Activated naive CD4-positive, alpha-beta T cell treated with anti-CD3 and anti-CD28 coated beads, Interleukin-2, amount 10 ng/mL, durations not matched to agents 7 days and 5 days (primary cell): ENCODE data around the gene ZSCAN20.

ENCODE experiments used
- CTCF ChIA-PET: fragments of 350-600 bp; sonication (Branson Sonifier 250); formaldehyde crosslinking; loops from one replicate; lab custom pipeline; 2021; ENCODE audit warnings: antibody characterized with exemption; lab: Charles Lee
- DNase-seq: peaks from one replicate; pipeline ENCODE4 v3.0.0-alpha.2; 2020
- H3K27ac Mint-ChIP-seq: one replicate; pipeline ENCODE4 v1.8.0; 2021; ENCODE audit warnings: mild to moderate bottlenecking, moderate library complexity, mixed read lengths
- H3K27me3 Mint-ChIP-seq: one replicate; pipeline ENCODE4 v1.8.0; 2021; ENCODE audit warnings: mild to moderate bottlenecking, mixed read lengths
- H3K36me3 Mint-ChIP-seq: one replicate; pipeline ENCODE4 v1.8.0; 2021; ENCODE audit warnings: mixed read lengths
- H3K4me1 Mint-ChIP-seq: one replicate; pipeline ENCODE4 v1.8.0; 2021; ENCODE audit warnings: mixed read lengths
- H3K4me3 Mint-ChIP-seq: one replicate; pipeline ENCODE4 v1.8.0; 2021; ENCODE audit warnings: mild to moderate bottlenecking, moderate library complexity, mixed read lengths
- H3K9me3 Mint-ChIP-seq: one replicate; pipeline ENCODE4 v1.8.0; 2021; ENCODE audit warnings: mixed read lengths

Gene ZSCAN20

DNA sequence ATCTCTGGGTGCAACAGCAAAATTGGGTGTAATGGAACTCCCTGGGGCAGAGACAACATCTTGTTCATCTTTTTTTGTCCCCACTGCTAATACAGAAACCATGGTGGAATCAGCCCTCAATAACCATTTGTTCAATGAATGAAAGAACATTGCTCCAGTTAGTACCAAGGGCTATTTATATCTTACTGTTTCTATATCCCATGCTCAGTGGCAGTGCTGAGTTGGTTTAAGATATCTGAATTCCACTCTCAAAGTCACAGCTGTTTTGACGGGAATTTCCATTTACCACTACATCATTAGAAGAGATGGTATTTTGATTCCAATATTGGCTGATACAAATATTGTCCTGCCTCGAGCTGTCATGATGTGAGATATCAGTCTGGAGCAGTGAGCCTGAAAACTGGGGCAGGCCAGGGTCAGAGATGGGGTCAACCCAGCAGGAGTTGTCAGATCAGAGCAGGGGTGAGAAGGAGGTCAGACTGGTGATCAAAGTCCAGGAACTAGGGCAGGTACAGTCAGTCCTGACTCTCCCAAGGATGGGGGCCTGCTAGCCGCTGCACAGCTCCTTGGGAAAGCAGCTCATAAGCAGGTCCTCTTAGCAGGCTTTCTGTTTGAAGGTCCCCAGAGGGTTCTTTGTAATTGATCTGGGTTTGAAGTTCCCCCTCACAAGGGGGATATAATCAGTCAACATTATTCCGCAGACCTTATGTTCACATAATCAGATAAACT lies 35.7 kb upstream of the ZSCAN20 start:
- CTCF ChIA-PET = interaction anchor here (0.7 to 1.4 kb wide), 4 partner anchors 10 to 69 kb away, joined by 3 read pairs; no protein-coding TSS in a partner anchor
- Mint-ChIP-seq H3K27me3 (peaks cover 64% of the 10 kb centered on the region), H3K4me1 (no peaks in the 10 kb centered on the region), H3K36me3 (no peaks in the 10 kb centered on the region), H3K27ac (no peak overlapping the region), H3K4me3 (no peak overlapping the region), H3K9me3 (no peaks in the 10 kb centered on the region)
- no peak for DNase-seq

DNA sequence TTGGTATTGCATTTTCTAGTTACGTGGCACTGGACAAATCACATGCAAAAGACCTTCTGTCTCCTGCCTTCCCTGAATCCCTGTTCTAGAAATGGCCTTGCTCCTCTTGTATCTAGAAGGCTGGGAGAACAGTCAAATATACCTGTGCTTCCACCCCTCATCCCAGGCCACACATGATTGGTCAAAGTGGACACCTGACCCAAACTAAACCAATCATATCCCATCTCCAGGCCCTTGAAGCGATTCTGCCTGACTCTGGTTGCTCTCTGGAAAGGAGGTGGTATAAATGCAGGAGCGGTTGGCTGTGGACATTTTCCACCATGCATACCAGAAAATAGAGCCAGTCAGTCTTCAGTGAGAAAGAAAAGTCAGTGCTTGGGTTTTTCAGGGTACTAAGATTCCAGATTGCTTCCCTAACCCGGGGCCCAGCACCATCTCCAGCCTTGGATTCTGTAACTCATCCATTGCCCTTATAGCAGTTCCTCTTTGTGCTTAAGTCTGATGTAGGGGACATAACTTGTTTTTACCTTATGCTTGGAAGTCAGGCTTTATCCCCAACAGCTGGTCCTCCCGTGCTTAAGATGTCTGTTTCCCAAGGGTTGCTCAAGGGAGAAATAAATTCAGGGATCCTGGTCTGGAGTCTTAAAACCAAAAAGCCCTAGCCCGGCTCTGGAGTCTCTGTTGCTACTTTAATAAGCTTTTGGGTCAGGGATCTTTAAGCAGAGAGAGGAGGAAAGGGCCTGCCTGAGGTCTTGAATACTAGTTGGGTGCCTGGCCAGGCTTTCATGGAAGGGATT lies 33.9 kb upstream of the ZSCAN20 start:
- Mint-ChIP-seq H3K27me3 (peaks cover 61% of the 10 kb centered on the region), H3K9me3 (no peaks in the 10 kb centered on the region), H3K4me1 (peaks cover 5% of the 10 kb centered on the region), H3K36me3 (no peaks in the 10 kb centered on the region), H3K27ac (no peak overlapping the region), H3K4me3 (no peak overlapping the region)
- CTCF ChIA-PET = interaction anchor here (0.8 kb wide), 1 partner anchor 31 kb away, joined by 4 read pairs; no protein-coding TSS in a partner anchor
- DNase-seq = no peak

DNA sequence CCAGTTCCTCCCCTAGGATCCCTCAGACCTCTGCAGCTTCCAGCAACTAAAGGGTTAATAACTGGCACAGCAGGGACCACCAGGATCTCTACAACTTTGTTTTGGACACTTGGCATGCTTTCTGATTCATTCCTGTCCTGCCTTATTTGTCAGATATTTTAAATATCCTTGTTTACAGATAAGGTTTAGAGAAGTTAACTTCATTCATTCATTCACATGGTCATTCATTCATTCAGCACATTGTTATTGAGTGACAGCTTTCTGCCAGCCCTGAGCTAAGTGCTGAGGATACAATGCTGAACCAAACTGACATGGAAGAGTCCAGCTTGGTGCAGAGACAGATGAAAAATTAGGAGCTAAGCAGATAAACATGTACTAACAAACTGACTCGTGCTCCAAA lies 32.8 kb upstream of the ZSCAN20 start:
- DNase-seq = no peak
- no peaks in the 10 kb centered on the region for H3K36me3 Mint-ChIP-seq
- peaks cover 57% of the 10 kb centered on the region for H3K27me3 Mint-ChIP-seq
- CTCF ChIA-PET = no interaction called here
- no peak overlapping the region for H3K4me3 Mint-ChIP-seq
- peaks cover 5% of the 10 kb centered on the region for H3K4me1 Mint-ChIP-seq
- H3K9me3 Mint-ChIP-seq = no peaks in the 10 kb centered on the region
- no peak overlapping the region for H3K27ac Mint-ChIP-seq

DNA sequence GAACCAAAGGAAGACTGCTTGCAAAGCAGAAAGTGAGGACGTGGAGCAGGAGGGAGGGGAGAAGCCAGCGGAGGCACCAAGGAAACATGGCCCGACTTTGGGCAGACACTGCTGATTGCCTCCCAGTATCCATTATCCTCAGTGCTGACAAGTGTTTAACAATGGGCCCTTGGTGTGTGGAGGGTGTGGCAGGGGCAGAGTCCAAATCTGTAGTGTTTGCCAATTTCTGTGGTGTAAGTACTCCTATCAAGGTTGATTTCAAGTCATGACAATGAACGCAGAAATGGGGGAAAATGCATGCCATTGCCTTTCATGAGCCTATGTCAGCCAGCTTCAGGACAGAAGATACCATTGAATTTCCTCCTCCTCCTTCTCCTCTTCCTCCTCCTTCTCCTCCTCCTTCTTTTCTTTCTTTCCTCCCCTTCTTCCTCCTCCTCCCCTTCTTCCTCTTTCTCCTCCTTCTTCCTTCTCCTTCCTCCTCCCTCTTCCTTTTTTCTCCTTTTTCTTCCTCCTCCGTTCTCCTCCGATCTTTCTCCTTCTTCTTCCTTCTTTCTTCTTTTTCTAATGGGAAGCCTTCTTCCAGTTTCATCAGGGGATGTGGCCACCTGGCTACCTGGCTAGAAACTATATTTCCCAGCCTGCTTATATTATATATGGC lies 31.2 kb upstream of the ZSCAN20 start:
- H3K27me3 Mint-ChIP-seq = peaks cover 46% of the 10 kb centered on the region
- H3K9me3 Mint-ChIP-seq = peaks cover 3% of the 10 kb centered on the region
- H3K4me1 Mint-ChIP-seq = peaks cover 14% of the 10 kb centered on the region
- CTCF ChIA-PET = no interaction called here
- H3K4me3 Mint-ChIP-seq = no peak overlapping the region
- H3K27ac Mint-ChIP-seq = no peak overlapping the region
- no peak for DNase-seq
- H3K36me3 Mint-ChIP-seq = no peaks in the 10 kb centered on the region

DNA sequence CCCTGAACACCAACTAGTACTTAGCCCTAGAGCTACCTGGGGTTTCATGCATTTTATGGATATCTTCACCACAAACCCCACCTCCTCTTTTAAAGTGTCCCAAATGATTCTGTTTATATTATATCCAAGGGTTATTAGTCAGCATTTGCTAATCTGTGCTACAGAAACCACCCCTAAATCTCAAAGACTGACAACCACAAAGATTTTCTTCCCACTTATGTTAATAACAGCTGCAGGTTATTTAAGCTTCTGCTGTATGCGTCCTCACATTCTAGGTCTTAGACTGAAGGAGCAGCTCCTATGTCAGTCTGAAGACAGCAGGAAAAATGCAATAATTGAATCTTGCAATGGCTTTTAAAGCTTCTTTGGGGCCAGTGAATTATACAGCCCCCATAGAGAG lies 30.3 kb upstream of the ZSCAN20 start:
- peaks cover 2% of the 10 kb centered on the region for H3K36me3 Mint-ChIP-seq
- H3K27me3 Mint-ChIP-seq = peaks cover 45% of the 10 kb centered on the region
- H3K4me3 Mint-ChIP-seq = no peak overlapping the region
- peaks cover 23% of the 10 kb centered on the region for H3K4me1 Mint-ChIP-seq
- peaks cover 3% of the 10 kb centered on the region for H3K9me3 Mint-ChIP-seq
- DNase-seq = no peak
- H3K27ac Mint-ChIP-seq = no peak overlapping the region
- CTCF ChIA-PET = interaction anchor here (0.8 to 1.7 kb wide), 2 partner anchors 29 to 146 kb away, joined by 3 to 5 read pairs; no protein-coding TSS in a partner anchor

DNA sequence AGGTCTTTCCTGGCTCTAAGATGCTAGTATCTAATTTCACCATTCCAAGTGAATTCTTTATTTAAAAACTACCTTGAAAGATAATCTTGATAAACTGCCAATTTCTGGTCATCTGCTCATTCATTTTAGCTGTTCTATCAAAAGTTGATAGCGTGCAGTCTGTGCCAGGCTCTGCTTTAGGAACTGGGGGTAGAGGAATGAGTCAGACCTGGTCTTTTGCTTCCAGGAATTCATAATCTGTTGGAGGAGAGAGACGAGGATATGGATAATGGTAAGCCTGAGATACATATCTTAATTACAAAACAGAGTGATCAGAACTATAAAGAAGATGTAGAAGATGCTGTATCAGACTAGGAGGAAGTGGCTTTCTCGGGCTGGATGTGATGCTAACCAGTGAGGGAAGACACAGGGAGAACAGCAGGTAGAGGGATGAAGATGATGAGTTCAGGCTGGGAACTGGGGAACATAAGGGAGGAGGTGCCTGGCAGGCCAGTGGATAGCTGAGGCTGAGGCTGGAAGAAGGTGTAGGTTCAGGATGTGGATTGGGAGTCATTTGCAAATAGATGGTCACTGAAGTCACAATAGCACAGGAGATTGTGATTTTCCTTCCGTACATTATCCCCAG lies 29.3 kb upstream of the ZSCAN20 start:
- peaks cover 32% of the 10 kb centered on the region for H3K4me1 Mint-ChIP-seq

DNA sequence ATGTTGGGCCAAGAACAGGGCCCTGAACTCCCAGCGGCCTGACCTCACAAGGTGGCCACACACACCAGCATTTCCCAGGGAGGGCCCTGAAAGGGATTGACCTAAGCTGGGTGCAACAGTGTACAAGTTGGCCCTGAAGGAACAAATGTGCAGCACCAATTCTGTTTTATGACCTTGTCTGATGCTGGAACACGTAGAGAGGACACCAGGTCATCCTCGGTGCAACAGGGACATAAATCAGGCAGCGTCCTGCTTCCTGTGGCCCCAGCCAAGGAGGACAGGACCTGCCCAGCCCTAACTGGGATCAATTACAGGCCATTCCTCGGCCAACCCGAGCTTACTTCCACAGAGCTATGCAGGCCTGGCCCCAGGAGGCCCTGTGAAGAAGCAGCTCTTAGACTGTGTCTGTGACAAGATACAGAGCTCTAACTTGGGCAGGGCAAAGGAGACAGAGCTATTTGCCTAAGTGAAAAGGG lies 28.7 kb upstream of the ZSCAN20 start:
- no peak for DNase-seq
- peaks cover 2% of the 10 kb centered on the region for H3K36me3 Mint-ChIP-seq
- peaks cover 32% of the 10 kb centered on the region for H3K4me1 Mint-ChIP-seq
- peaks cover 3% of the 10 kb centered on the region for H3K9me3 Mint-ChIP-seq
- H3K27me3 Mint-ChIP-seq = peaks cover 48% of the 10 kb centered on the region
- CTCF ChIA-PET = interaction anchor here (1.4 kb wide), 1 partner anchor 12 kb away, joined by 3 read pairs; no protein-coding TSS in a partner anchor
- no peak overlapping the region for H3K27ac Mint-ChIP-seq
- H3K4me3 Mint-ChIP-seq = no peak overlapping the region

More for the DNA sequence above, 29.3 kb upstream of the ZSCAN20 start:
- Mint-ChIP-seq H3K27ac (no peak overlapping the region), H3K27me3 (peaks cover 48% of the 10 kb centered on the region), H3K9me3 (peaks cover 3% of the 10 kb centered on the region), H3K36me3 (peaks cover 2% of the 10 kb centered on the region), H3K4me3 (no peak overlapping the region)
- CTCF ChIA-PET = interaction anchor here (1.4 to 1.7 kb wide), 2 partner anchors 12 to 147 kb away, joined by 3 to 5 read pairs; no protein-coding TSS in a partner anchor
- no peak for DNase-seq

DNA sequence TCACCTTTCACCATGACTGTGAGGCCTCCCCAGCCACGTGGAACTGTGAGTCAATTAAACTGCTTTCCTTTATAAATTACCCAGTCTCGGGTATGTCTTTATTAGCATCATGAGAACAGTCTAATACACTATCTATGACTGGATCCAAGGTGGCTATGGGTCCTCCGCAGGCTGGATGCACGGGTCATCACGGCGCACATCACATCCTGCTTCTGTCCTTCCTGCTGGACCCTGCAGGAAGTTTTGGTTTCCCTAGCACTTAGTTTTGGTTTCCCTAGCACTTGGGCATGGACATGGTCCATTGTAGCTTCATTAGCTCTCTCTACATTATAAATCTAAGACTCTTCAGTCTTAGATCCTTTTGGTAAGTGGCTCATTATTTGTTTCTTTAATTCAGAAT lies 27.3 kb upstream of the ZSCAN20 start:
- CTCF ChIA-PET = no interaction called here
- H3K27ac Mint-ChIP-seq = no peak overlapping the region
- no peak for DNase-seq
- no peak overlapping the region for H3K4me3 Mint-ChIP-seq
- H3K36me3 Mint-ChIP-seq = peaks cover 2% of the 10 kb centered on the region
- H3K4me1 Mint-ChIP-seq = peaks cover 32% of the 10 kb centered on the region
- peaks cover 3% of the 10 kb centered on the region for H3K9me3 Mint-ChIP-seq
- peaks cover 57% of the 10 kb centered on the region for H3K27me3 Mint-ChIP-seq

DNA sequence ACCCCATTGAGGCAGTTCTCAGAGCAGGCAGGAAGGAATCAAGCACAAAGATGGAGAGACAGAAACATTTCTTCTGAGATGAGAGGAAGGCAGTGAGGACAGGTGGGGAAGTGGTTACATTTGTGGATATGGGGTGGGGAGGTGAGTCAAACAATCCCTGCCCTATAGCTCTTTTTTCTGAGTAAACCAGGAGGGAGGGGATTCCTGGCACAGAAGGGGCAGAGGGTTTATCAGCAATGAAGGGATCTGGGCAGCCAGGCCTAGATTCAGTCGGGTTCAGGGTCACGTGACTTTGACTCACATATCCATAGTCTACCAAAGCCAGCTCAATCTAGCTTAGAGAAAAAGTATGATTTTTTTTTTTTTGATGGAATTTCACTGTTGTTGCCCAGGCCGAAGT lies 25.9 kb upstream of the ZSCAN20 start:
- H3K27me3 Mint-ChIP-seq = peaks cover 57% of the 10 kb centered on the region
- H3K4me3 Mint-ChIP-seq = no peak overlapping the region
- peak overlapping the region; percentile 73 for H3K27ac Mint-ChIP-seq
- peak; percentile 36 for DNase-seq
- H3K36me3 Mint-ChIP-seq = peaks cover 2% of the 10 kb centered on the region
- peaks cover 32% of the 10 kb centered on the region for H3K4me1 Mint-ChIP-seq
- peaks cover 3% of the 10 kb centered on the region for H3K9me3 Mint-ChIP-seq
- CTCF ChIA-PET = interaction anchor here (1.0 to 2.2 kb wide), 4 partner anchors 9 to 151 kb away, joined by 3 to 8 read pairs (median 4); no protein-coding TSS in a partner anchor

DNA sequence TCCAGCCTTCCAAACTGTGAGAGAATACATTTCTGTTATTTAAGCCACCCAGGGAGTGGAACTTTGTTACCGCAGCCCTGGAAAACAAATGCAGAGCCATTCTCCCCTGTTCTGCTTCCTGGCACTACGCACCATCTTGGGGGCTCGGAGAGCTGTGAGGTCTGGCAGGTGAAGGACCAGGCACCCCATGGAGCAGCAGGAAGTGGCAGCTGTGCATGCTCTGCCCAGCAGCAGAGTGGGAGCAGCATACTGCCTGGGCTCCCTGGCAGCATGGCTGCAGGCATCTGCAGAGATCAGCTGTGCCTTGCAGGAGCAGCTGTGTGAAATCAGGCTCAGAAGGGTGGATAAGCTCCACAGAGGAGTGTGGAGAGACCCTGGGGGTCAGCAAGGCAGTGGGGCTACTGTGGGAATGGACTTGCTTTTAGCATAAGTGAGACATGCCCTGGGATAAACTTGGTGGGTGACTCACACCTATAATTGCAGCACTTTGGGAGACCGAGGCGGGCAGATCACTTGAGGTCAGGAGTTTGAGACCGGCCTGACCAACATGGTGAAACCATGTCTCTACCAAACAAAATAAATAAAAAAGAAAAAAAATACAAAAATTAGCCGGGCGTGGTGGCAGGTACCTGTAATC lies 17.7 kb upstream of the ZSCAN20 start:
- CTCF ChIA-PET = interaction anchor here (1.0 to 2.7 kb wide), 8 partner anchors 8 to 162 kb away, joined by 3 to 11 read pairs (median 6); no protein-coding TSS in a partner anchor
- no peak for DNase-seq
- Mint-ChIP-seq H3K27me3 (peaks cover 38% of the 10 kb centered on the region), H3K4me1 (peaks cover 5% of the 10 kb centered on the region), H3K9me3 (no peaks in the 10 kb centered on the region), H3K4me3 (no peak overlapping the region), H3K36me3 (no peaks in the 10 kb centered on the region), H3K27ac (no peak overlapping the region)

DNA sequence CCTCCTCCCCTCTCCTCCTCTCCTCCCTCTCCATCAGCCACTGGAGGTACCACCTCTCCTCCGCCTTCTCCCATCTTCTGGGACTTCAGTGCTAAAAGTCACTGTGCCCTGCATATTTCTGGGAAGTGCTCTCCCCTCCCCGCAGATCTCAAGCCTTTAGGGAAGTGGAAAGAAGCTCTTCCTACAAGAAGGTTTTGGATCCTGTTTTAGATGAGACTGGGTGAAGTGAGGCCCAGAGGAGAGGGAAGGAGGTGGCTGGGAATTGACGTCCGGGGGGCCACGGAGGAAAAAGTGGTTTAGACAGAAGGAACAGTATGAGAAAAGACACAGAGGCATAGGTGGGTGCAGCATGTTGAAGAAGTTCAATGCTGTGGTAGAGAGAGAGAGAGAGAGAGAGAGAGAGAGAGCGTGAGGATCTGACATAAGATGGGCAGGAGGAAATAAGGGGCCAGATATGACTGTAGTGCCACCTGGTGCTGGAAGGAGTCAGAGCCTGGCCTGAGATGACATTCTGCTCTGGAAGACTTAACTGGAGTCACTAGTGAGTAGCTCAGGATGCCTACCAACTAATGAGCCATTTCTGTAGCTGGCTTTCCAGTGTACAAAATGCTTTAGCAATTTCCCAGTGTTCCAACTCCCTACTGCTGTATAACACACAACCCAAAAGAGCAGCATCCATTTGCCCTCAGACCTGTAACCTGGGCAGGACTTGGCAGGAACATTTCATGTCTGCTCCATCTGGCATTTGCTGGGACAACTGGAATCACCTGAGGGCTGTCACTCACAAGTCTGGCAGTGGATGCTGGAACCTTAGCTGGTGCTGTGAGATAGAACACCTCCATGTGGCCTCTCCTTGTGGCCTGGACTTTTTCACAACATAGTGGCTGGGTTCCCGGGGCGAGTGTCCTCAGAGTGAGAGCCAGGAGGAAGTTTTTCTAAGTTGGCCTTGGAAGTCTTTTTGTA lies 16.6 kb upstream of the ZSCAN20 start:
- DNase-seq = peak; percentile 69
- no peak overlapping the region for H3K4me3 Mint-ChIP-seq

DNA sequence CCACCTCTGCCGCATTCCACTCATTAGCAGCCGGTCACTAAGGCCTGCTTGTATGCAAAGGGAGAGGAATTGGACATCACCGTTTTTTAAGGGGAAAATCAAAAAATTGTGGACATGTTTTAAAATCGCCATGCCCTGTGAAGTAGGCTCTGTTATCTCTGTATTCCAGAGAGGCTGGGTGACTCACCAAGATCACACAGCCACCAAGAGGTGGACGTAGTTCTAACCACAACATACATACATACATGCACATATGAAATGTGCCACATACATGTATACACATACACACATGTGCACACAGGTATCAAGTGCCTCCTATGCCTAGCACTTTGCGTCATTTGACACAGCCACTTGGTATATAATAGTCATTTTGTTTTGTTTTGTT lies 16.0 kb upstream of the ZSCAN20 start:
- Mint-ChIP-seq H3K27me3 (peaks cover 39% of the 10 kb centered on the region), H3K4me3 (no peak overlapping the region), H3K4me1 (peaks cover 5% of the 10 kb centered on the region), H3K36me3 (no peaks in the 10 kb centered on the region), H3K9me3 (no peaks in the 10 kb centered on the region), H3K27ac (no peak overlapping the region)
- CTCF ChIA-PET = interaction anchor here (0.6 to 2.7 kb wide), 21 partner anchors 9 to 744 kb away, joined by 3 to 11 read pairs (median 4); no protein-coding TSS in a partner anchor
- no peak for DNase-seq

More for the DNA sequence above, 16.6 kb upstream of the ZSCAN20 start:
- CTCF ChIA-PET = interaction anchor here (0.6 to 2.7 kb wide), 23 partner anchors 9 to 743 kb away, joined by 3 to 11 read pairs (median 4); no protein-coding TSS in a partner anchor
- Mint-ChIP-seq H3K4me1 (peaks cover 5% of the 10 kb centered on the region), H3K9me3 (no peaks in the 10 kb centered on the region), H3K36me3 (no peaks in the 10 kb centered on the region), H3K27ac (no peak overlapping the region), H3K27me3 (peaks cover 39% of the 10 kb centered on the region)
